ENCODE measurements around the gene SLC4A1AP. TPM values are rescaled to one million over a fixed set of nuclear protein-coding genes. Genes with fewer than 3 reads are reported as not detected.
"Not testable (repeated sequence)": the region's sequence is repeated elsewhere in the genome, so short reads cannot be mapped to it uniquely, and the experiment has no call there.

The SLC4A1AP gene
- total and polyA plus RNA-seq, 5 experiments from 2014 or later = 25.3 to 28.6 (median 27.6) TPM

GRCh38 chr2:27630257-27630656 lies 33.4 kb upstream of the SLC4A1AP start:
- peak overlapping the region in 4 of 10 donors; percentile 25 to 63 (median 46) for H3K27ac Mint-ChIP-seq

GRCh38 chr2:27634291-27634690 lies 29.4 kb upstream of the SLC4A1AP start:
- Mint-ChIP-seq H3K9me3 (no peaks in the 10 kb centered on the region), H3K27ac (peak overlapping the region in 1 of 10 donors; percentile 0), H3K36me3 (peaks cover 7 to 76% (median 27%) of the 10 kb centered on the region in 3 donors), H3K4me3 (no peak overlapping the region), H3K4me1 (peaks cover 9 to 23% (median 16%) of the 10 kb centered on the region in 4 donors), H3K27me3 (no peaks in the 10 kb centered on the region)
- ATAC-seq = no peak
- no peak for DNase-seq
- POLR2A ChIA-PET = no interaction called here

More at GRCh38 chr2:27630257-27630656, 33.4 kb upstream of the SLC4A1AP start:
- not testable (repeated sequence) for ATAC-seq, H3K27me3 Mint-ChIP-seq, H3K9me3 Mint-ChIP-seq, DNase-seq
- Mint-ChIP-seq H3K4me3 (peak overlapping the region in 3 of 10 donors; percentile 34 to 58 (median 50)), H3K4me1 (peaks cover 6 to 27% (median 16%) of the 10 kb centered on the region in 4 donors), H3K36me3 (peaks cover 7 to 45% (median 17%) of the 10 kb centered on the region in 3 donors)
- POLR2A ChIA-PET = interaction anchor here (0.6 to 2.1 kb wide), 3 partner anchors 26 to 1303 kb away, joined by 3 to 15 read pairs (median 3); partner anchors contain the start of genes SLC4A1AP and SUPT7L

- no peak overlapping the region for H3K27ac Mint-ChIP-seq
- ATAC-seq (no peak), DNase-seq (no peak)
- H3K9me3 Mint-ChIP-seq = no peaks in the 10 kb centered on the region
- H3K4me1 Mint-ChIP-seq = peaks cover 6 to 15% (median 10%) of the 10 kb centered on the region in 4 donors
- no peaks in the 10 kb centered on the region for H3K27me3 Mint-ChIP-seq
- POLR2A ChIA-PET = no interaction called here
- peaks cover 12 to 84% (median 36%) of the 10 kb centered on the region in 3 donors for H3K36me3 Mint-ChIP-seq
- H3K4me3 Mint-ChIP-seq = no peak overlapping the region
Measured at GRCh38 chr2:27636766-27637165, 26.9 kb upstream of the SLC4A1AP start.

GRCh38 chr2:27638037-27638637 lies 25.6 kb upstream of the SLC4A1AP start:
- DNase-seq (peak in 2 of 10 donors; percentile 2 to 12), ATAC-seq (peak; percentile 33 to 44)
- peak overlapping the region in 8 of 10 donors; percentile 34 to 82 (median 66) for H3K27ac Mint-ChIP-seq
- peaks cover 12 to 86% (median 37%) of the 10 kb centered on the region in 3 donors for H3K36me3 Mint-ChIP-seq
- peaks cover 0 to 14% (median 8%) of the 10 kb centered on the region in 4 donors for H3K4me1 Mint-ChIP-seq
- no peaks in the 10 kb centered on the region for H3K27me3 Mint-ChIP-seq
- H3K9me3 Mint-ChIP-seq = no peaks in the 10 kb centered on the region
- H3K4me3 Mint-ChIP-seq = peak overlapping the region in 1 of 10 donors; percentile 49
- POLR2A ChIA-PET = no interaction called here

DNA sequence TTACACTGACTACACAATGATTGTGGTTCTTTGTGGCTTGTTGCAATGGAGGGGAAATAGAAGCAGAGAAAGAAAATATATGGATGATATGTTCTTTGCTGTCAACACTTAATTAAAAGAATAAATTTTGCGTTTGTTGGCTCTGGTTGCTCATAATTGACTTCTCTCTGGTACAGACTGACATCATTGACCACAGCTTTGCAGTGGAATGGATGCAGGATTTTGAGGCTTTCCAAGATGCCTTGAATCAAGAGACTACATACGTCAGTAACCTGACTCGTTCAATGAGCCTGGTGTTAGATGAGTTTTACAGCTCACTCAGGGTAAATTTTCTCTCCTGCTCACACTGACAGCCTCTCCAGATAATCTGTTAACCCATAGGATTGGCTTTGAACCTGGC lies 25.0 kb upstream of the SLC4A1AP start:
- no peaks in the 10 kb centered on the region for H3K9me3 Mint-ChIP-seq
- POLR2A ChIA-PET = no interaction called here
- H3K36me3 Mint-ChIP-seq = peaks cover 12 to 84% (median 35%) of the 10 kb centered on the region in 3 donors
- peaks cover 0 to 14% (median 8%) of the 10 kb centered on the region in 4 donors for H3K4me1 Mint-ChIP-seq
- ATAC-seq (no peak), DNase-seq (no peak)
- peak overlapping the region in 5 of 10 donors; percentile 18 to 71 (median 32) for H3K27ac Mint-ChIP-seq
- H3K27me3 Mint-ChIP-seq = no peaks in the 10 kb centered on the region
- no peak overlapping the region for H3K4me3 Mint-ChIP-seq

GRCh38 chr2:27640722-27641245 lies 22.9 kb upstream of the SLC4A1AP start:
- H3K36me3 Mint-ChIP-seq = peaks cover 5 to 82% (median 19%) of the 10 kb centered on the region in 3 donors
- DNase-seq = no peak
- H3K9me3 Mint-ChIP-seq = no peaks in the 10 kb centered on the region
- H3K4me3 Mint-ChIP-seq = no peak overlapping the region
- no peak for ATAC-seq
- H3K27me3 Mint-ChIP-seq = no peaks in the 10 kb centered on the region
- H3K27ac Mint-ChIP-seq = peak overlapping the region in 2 of 10 donors; percentile 16 to 30
- H3K4me1 Mint-ChIP-seq = peaks cover 0 to 10% (median 5%) of the 10 kb centered on the region in 4 donors
- POLR2A ChIA-PET = interaction anchor here (0.7 kb wide), 1 partner anchor 307 kb away, joined by 4 read pairs; no protein-coding TSS in a partner anchor

GRCh38 chr2:27645197-27645596 lies 18.5 kb upstream of the SLC4A1AP start:
- Mint-ChIP-seq H3K4me1 (no peaks in the 10 kb centered on the region), H3K36me3 (peaks cover 9 to 81% (median 23%) of the 10 kb centered on the region in 3 donors), H3K4me3 (no peak overlapping the region), H3K27me3 (no peaks in the 10 kb centered on the region), H3K27ac (peak overlapping the region in 1 of 10 donors; percentile 9), H3K9me3 (no peaks in the 10 kb centered on the region)
- ATAC-seq (no peak), DNase-seq (no peak)
- POLR2A ChIA-PET = interaction anchor here (1.4 kb wide), 1 partner anchor 19 kb away, joined by 6 read pairs; the partner anchor contains the start of genes SLC4A1AP and SUPT7L

DNA sequence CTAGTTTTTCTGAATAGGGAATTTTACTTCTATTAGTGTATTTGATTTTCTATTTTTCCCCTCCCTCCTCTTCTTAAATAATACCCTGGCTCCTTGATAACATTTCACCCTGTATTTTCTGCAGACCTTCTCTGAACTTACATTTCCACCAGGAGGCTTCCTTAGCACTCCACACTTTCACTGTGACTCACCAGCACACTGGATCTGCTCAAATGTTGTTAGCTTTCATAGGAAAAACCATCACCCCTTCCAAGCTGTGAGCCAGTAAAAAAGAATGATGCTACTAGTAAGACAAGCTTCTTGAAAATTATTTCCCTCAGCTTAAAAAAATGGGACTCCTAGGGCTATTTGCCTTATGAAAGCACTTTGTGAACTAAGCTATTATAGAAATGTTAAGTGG lies 16.4 kb upstream of the SLC4A1AP start:
- peaks cover 4 to 80% (median 19%) of the 10 kb centered on the region in 3 donors for H3K36me3 Mint-ChIP-seq
- no peak for ATAC-seq
- H3K4me3 Mint-ChIP-seq = no peak overlapping the region
- DNase-seq = no peak
- peak overlapping the region in 3 of 10 donors; percentile 37 to 70 (median 51) for H3K27ac Mint-ChIP-seq
- no peaks in the 10 kb centered on the region for H3K4me1 Mint-ChIP-seq
- H3K9me3 Mint-ChIP-seq = no peaks in the 10 kb centered on the region
- POLR2A ChIA-PET = no interaction called here
- H3K27me3 Mint-ChIP-seq = no peaks in the 10 kb centered on the region

DNA sequence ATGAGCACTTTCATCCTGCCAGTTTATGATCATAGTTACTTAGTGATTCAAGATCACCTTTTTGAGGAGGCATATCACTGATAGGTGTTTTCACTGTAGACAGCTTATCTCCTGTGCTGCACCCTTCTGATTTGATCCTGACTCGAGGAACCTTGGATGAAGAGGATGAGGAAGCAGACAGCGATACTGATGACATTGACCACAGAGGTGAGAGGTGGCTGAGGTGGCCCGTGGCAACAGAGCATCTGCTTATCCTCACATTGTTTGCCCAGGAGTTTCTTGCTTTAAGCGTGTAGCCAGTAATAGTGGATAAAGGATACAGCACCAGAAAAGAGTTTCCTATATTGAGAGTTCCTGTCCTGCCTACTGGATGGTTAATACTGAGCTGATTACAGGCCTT lies 16.0 kb upstream of the SLC4A1AP start:
- peak overlapping the region in 2 of 10 donors; percentile 24 to 87 for H3K27ac Mint-ChIP-seq

DNA sequence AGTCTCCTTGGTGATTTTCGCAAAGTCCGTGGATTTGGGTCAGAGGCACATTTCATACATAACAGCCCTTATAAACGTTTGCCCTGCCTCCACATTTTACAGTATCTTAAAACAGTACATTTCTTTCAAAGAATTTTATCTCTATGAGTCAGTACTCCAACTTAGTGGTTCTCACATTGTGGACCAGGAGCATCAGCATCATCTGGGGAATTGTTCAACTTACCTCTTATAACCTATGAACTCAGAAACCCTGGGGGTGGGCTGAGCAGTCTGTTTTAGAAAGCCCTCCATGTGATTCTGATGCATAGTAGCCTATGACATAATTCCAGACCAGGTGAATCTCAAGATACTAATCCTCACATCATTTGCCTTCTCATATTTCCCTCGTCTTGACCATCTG lies 12.6 kb upstream of the SLC4A1AP start:
- H3K4me3 Mint-ChIP-seq = no peak overlapping the region
- peaks cover 0 to 13% (median 5%) of the 10 kb centered on the region in 4 donors for H3K4me1 Mint-ChIP-seq
- no peak overlapping the region for H3K27ac Mint-ChIP-seq
- no peak for DNase-seq
- POLR2A ChIA-PET = interaction anchor here (0.6 kb wide), 2 partner anchors 382 to 1106 kb away, joined by 3 to 4 read pairs; no protein-coding TSS in a partner anchor
- H3K27me3 Mint-ChIP-seq = no peaks in the 10 kb centered on the region
- no peaks in the 10 kb centered on the region for H3K9me3 Mint-ChIP-seq
- no peak for ATAC-seq
- peaks cover 4 to 88% (median 37%) of the 10 kb centered on the region in 3 donors for H3K36me3 Mint-ChIP-seq

More for the DNA sequence above, 16.0 kb upstream of the SLC4A1AP start:
- Mint-ChIP-seq H3K36me3 (peaks cover 4 to 80% (median 22%) of the 10 kb centered on the region in 3 donors), H3K4me3 (no peak overlapping the region), H3K9me3 (no peaks in the 10 kb centered on the region), H3K27me3 (no peaks in the 10 kb centered on the region), H3K4me1 (peaks cover 0 to 4% (median 1%) of the 10 kb centered on the region in 4 donors)
- POLR2A ChIA-PET = no interaction called here
- no peak for DNase-seq
- ATAC-seq = no peak

DNA sequence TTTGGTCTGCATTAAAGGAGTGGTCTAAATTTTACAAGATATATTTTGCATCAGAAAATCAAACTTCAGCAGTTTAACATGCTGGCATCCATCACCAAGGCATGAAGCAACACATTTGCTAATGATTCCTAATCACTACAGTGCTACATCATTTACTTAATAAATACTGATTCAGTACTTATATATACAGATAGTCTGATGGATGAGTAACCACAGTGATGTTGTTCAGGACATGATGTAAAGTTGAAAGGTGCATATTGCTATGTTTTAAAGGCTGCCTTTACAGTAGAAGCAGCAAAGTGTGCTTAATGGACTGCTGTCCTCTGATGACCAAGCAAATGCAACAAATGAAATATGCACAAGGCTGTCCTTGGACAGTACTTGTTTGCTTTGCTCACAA lies 11.3 kb upstream of the SLC4A1AP start:
- POLR2A ChIA-PET = no interaction called here
- H3K9me3 Mint-ChIP-seq = no peaks in the 10 kb centered on the region
- H3K27ac Mint-ChIP-seq = peak overlapping the region in 2 of 10 donors; percentile 37 to 54
- no peaks in the 10 kb centered on the region for H3K27me3 Mint-ChIP-seq
- peaks cover 0 to 13% (median 8%) of the 10 kb centered on the region in 4 donors for H3K4me1 Mint-ChIP-seq
- peaks cover 4 to 92% (median 37%) of the 10 kb centered on the region in 3 donors for H3K36me3 Mint-ChIP-seq
- ATAC-seq = no peak
- DNase-seq = no peak
- H3K4me3 Mint-ChIP-seq = peak overlapping the region in 1 of 10 donors; percentile 1

- POLR2A ChIA-PET = no interaction called here
- peaks cover 0 to 13% (median 8%) of the 10 kb centered on the region in 4 donors for H3K4me1 Mint-ChIP-seq
- no peaks in the 10 kb centered on the region for H3K27me3 Mint-ChIP-seq
- no peaks in the 10 kb centered on the region for H3K9me3 Mint-ChIP-seq
- H3K27ac Mint-ChIP-seq = peak overlapping the region in 2 of 10 donors; percentile 37 to 54
- DNase-seq = no peak
- no peak for ATAC-seq
- peak overlapping the region in 1 of 10 donors; percentile 1 for H3K4me3 Mint-ChIP-seq
- peaks cover 4 to 92% (median 35%) of the 10 kb centered on the region in 3 donors for H3K36me3 Mint-ChIP-seq
Measured at GRCh38 chr2:27652790-27653189, 10.9 kb upstream of the SLC4A1AP start.

- ATAC-seq (no peak), DNase-seq (no peak)
- no peaks in the 10 kb centered on the region for H3K9me3 Mint-ChIP-seq
- H3K27me3 Mint-ChIP-seq = no peaks in the 10 kb centered on the region
- no peak overlapping the region for H3K4me3 Mint-ChIP-seq
- peaks cover 0 to 13% (median 8%) of the 10 kb centered on the region in 4 donors for H3K4me1 Mint-ChIP-seq
- H3K36me3 Mint-ChIP-seq = peaks cover 4 to 90% (median 32%) of the 10 kb centered on the region in 3 donors
- H3K27ac Mint-ChIP-seq = peak overlapping the region in 4 of 10 donors; percentile 3 to 54 (median 24)
- POLR2A ChIA-PET = no interaction called here
Measured at GRCh38 chr2:27653397-27653796, 10.3 kb upstream of the SLC4A1AP start.
